CD4-positive, alpha-beta T cell (primary cell): ENCODE results near the gene CAPN10. TPM values are rescaled to one million over a fixed set of nuclear protein-coding genes. Genes with fewer than 3 reads are reported as not detected.
"Not testable (repeated sequence)": the region's sequence is repeated elsewhere in the genome, so short reads cannot be mapped to it uniquely, and the experiment has no call there.

Source experiments
- ATAC-seq: fragments of 200-7000 bp; cut with Tn5 transposase; one replicate; pipeline ENCODE4 v1.10.0; 2022; ENCODE audit warnings: mild to moderate bottlenecking; ENCODE audit not compliant: poor library complexity
- CTCF ChIA-PET: fragments of 350-600 bp; sonication (Branson Sonifier 250); formaldehyde crosslinking; loops from one replicate; lab custom pipeline; 2021; ENCODE audit warnings: antibody characterized with exemption, inconsistent platforms; lab: Charles Lee
- POLR2A ChIA-PET: fragments of 350-600 bp; sonication (Branson Sonifier 250); formaldehyde crosslinking; loops from one replicate; lab custom pipeline; 2021; ENCODE audit warnings: antibody characterized with exemption, inconsistent platforms; lab: Charles Lee
- DNase-seq, 14 experiments: peaks; one replicate each; pipeline ENCODE4 v3.0.0-alpha.2; 2013 to 2020; ENCODE audit warnings: mixed read lengths in 2 of 14
- H3K27ac ChIP-seq, 2 donors: one replicate each; pipeline versions ENCODE4 v1.5.1 to v1.7.0; 2013; ENCODE audit warnings: low read length in 2 of 2, low read depth in 1 of 2, mild to moderate bottlenecking in 1 of 2
- H3K27me3 ChIP-seq, 2 experiments: 1 replicate in 1 of 2; 2 replicates in 1 of 2; pipeline versions ENCODE4 v1.6.1 to v1.7.0; 2013; ENCODE audit warnings: low read length in 2 of 2, control low read depth in 1 of 2, mild to moderate bottlenecking in 1 of 2, moderate library complexity in 1 of 2; ENCODE audit not compliant: insufficient read depth in 2 of 2, control insufficient read depth in 1 of 2
- H3K36me3 ChIP-seq: one replicate; pipeline ENCODE4 v1.6.1; 2013; ENCODE audit warnings: low read length, control low read depth; ENCODE audit not compliant: insufficient read depth
- H3K4me1 ChIP-seq: one replicate; pipeline ENCODE4 v1.6.1; 2013; ENCODE audit warnings: low read length, control low read depth; ENCODE audit not compliant: insufficient read depth
- H3K4me3 ChIP-seq: one replicate; pipeline ENCODE4 v1.5.1; 2013; ENCODE audit warnings: mild to moderate bottlenecking, low read length, moderate library complexity
- H3K9me3 ChIP-seq, 2 experiments: 1 replicate in 1 of 2; 2 replicates in 1 of 2; pipeline versions ENCODE4 v1.6.1 to v1.7.0; 2013; ENCODE audit warnings: low read length in 2 of 2, mild to moderate bottlenecking in 2 of 2, control low read depth in 1 of 2, moderate library complexity in 1 of 2; ENCODE audit not compliant: control insufficient read depth in 1 of 2, insufficient read depth in 1 of 2
- H3K27ac Mint-ChIP-seq: one replicate; pipeline ENCODE4 v1.8.0; 2020; ENCODE audit warnings: mixed read lengths
- H3K27me3 Mint-ChIP-seq: one replicate; pipeline ENCODE4 v1.8.0; 2021; ENCODE audit warnings: mixed read lengths
- H3K36me3 Mint-ChIP-seq: one replicate; pipeline ENCODE4 v1.8.0; 2021; ENCODE audit warnings: low read depth, mixed read lengths
- H3K4me1 Mint-ChIP-seq: one replicate; pipeline ENCODE4 v1.8.0; 2021; ENCODE audit warnings: low read depth, mixed read lengths
- H3K4me3 Mint-ChIP-seq: one replicate; pipeline ENCODE4 v1.8.0; 2020; ENCODE audit warnings: mild to moderate bottlenecking, mixed read lengths
- H3K9me3 Mint-ChIP-seq: one replicate; pipeline ENCODE4 v1.8.0; 2020; ENCODE audit warnings: mixed read lengths
- intact Hi-C, 2 experiments: fragments of 100-400 bp; cut with DNase I in 1 of 2; cut with micrococcal nuclease in 1 of 2; formaldehyde crosslinking; loops; one replicate each; pipeline versions ENCODE4 v1.15.1 to v1.9.0; 2023 to 2025; cut with DNase I, micrococcal nuclease
- total RNA-seq, 174 experiments: library from RNA in 2 of 174; stranded (reverse) in 2 of 174; gene quantifications; one replicate each; pipeline ENCODE4 v1.2.3 and lab custom pipeline; 2021 to 2026
- TF ChIP-seq, protein P1 (sequence below): fragments of 200-600 bp; IDR thresholded peaks from one replicate; pipeline ENCODE4 v1.8.0; 2022; ENCODE audit warnings: antibody characterized with exemption, mild to moderate bottlenecking

CAPN10 gene
- total RNA-seq, 2 experiments from 2014 or later = 40.6 to 42.1 TPM

DNA sequence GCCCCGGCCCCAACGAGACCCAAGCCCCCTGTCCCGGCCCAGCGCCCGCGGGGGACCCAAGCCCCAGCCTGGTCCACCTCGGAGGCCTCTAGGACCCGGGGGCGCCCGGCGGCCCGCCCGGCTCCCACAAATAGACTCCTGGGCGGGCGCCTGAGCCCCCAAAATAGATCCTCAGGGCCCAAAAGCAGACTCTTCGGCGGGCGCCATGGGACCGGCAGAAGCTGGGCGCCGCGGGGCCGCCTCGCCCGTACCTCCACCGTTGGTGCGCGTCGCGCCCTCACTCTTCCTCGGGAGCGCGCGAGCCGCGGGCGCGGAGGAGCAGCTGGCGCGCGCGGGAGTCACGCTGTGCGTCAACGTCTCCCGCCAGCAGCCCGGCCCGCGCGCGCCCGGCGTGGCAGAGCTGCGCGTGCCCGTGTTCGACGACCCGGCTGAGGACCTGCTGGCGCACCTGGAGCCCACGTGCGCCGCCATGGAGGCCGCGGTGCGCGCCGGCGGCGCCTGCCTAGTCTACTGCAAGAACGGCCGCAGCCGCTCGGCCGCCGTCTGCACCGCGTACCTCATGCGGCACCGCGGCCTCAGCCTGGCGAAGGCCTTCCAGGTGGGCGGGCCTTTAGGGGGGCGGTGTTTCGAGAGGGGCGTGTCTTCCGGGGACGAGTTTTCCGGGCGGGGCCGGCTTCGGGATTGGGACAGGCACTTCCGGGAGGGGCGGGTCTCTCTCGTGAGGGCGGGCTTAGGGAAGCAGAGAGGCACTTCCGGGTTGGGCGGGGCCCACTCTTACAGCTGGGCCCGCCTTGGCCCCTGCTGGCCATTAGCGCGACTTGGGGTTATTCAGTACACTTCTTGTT, 25.8 kb upstream of the CAPN10 start:
- POLR2A ChIA-PET = interaction anchor here (0.6 to 3.3 kb wide), 14 partner anchors 8 to 1141 kb away, joined by 3 to 104 read pairs (median 6); partner anchors contain the start of genes CAPN10, GPR35, ING5 and RNPEPL1
- peak overlapping the region; percentile 53 for H3K4me3 ChIP-seq
- H3K4me1 ChIP-seq = peaks cover 87% of the 10 kb centered on the region
- TF ChIP-seq, protein P1, sequence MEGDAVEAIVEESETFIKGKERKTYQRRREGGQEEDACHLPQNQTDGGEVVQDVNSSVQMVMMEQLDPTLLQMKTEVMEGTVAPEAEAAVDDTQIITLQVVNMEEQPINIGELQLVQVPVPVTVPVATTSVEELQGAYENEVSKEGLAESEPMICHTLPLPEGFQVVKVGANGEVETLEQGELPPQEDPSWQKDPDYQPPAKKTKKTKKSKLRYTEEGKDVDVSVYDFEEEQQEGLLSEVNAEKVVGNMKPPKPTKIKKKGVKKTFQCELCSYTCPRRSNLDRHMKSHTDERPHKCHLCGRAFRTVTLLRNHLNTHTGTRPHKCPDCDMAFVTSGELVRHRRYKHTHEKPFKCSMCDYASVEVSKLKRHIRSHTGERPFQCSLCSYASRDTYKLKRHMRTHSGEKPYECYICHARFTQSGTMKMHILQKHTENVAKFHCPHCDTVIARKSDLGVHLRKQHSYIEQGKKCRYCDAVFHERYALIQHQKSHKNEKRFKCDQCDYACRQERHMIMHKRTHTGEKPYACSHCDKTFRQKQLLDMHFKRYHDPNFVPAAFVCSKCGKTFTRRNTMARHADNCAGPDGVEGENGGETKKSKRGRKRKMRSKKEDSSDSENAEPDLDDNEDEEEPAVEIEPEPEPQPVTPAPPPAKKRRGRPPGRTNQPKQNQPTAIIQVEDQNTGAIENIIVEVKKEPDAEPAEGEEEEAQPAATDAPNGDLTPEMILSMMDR = no peak
- peaks cover 80% of the 10 kb centered on the region for H3K4me1 Mint-ChIP-seq
- H3K27ac Mint-ChIP-seq = peak overlapping the region; percentile 98
- no peaks in the 10 kb centered on the region for H3K9me3 Mint-ChIP-seq
- H3K27me3 Mint-ChIP-seq = no peaks in the 10 kb centered on the region
- H3K27ac ChIP-seq = peak overlapping the region; percentile 62 to 95
- peak; percentile 50 for ATAC-seq
- H3K9me3 ChIP-seq = no peaks in the 10 kb centered on the region
- CTCF ChIA-PET = interaction anchor here (1.7 to 6.0 kb wide), 3 partner anchors 19 to 47 kb away, joined by 10 to 34 read pairs (median 11); partner anchors contain the start of gene CAPN10
- intact Hi-C loops = loop anchor here (1.0 to 10.0 kb wide), 9 partner anchors 19 to 1324 kb away; partner anchors contain the start of genes CAPN10 (in 1 of the 2), COPS9 (in 1 of the 2), GPC1 (in 1 of the 2) and HDAC4 (in 1 of the 2)
- peak in 13 of 14 experiments; percentile 99 to 100 (median 100) for DNase-seq
- peaks cover 18% of the 10 kb centered on the region for H3K36me3 ChIP-seq
- no peaks in the 10 kb centered on the region for H3K27me3 ChIP-seq
- peaks cover 56% of the 10 kb centered on the region for H3K36me3 Mint-ChIP-seq
- H3K4me3 Mint-ChIP-seq = peak overlapping the region; percentile 90

DNA sequence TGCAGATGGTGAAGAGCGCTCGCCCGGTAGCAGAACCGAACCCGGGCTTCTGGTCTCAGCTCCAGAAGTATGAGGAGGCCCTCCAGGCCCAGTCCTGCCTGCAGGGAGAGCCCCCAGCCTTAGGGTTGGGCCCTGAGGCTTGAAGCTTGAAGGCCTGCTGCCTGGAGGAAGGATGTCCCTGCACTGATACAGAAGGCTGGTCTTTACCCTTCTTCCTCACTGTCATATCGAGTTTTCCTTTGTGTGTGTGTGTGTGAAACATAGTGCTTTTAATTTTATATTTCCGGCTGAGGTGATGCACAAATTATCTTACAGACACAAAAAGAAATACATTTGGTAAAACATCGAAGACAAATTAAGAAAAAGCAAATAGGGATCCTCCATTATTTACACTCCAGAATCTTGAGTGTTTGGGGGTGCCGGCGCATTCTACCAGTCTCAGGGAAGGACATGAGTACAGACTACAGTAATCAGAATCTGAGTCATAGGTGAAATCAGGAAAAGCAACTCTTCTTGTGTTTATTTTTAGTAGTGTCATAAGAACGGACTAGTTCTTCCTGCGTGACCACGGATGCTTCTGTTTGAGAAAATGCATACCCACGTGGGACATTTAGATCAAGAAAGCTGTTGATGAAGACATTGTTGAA, 25.1 kb upstream of the CAPN10 start:
- Mint-ChIP-seq H3K27ac (peak overlapping the region; percentile 98), H3K4me3 (peak overlapping the region; percentile 90), H3K27me3 (no peaks in the 10 kb centered on the region), H3K4me1 (peaks cover 82% of the 10 kb centered on the region), H3K9me3 (no peaks in the 10 kb centered on the region), H3K36me3 (peaks cover 58% of the 10 kb centered on the region)
- DNase-seq = peak in 4 of 14 experiments; percentile 46 to 68 (median 62)
- CTCF ChIA-PET = interaction anchor here (1.7 to 6.0 kb wide), 3 partner anchors 19 to 47 kb away, joined by 10 to 34 read pairs (median 11); partner anchors contain the start of gene CAPN10
- Histone ChIP-seq H3K27ac (peak overlapping the region; percentile 39 to 95), H3K27me3 (no peaks in the 10 kb centered on the region), H3K9me3 (no peaks in the 10 kb centered on the region), H3K36me3 (peaks cover 18% of the 10 kb centered on the region), H3K4me3 (peak overlapping the region; percentile 53), H3K4me1 (peaks cover 89% of the 10 kb centered on the region)
- intact Hi-C loops = loop anchor here (1.0 to 10.0 kb wide), 9 partner anchors 18 to 1323 kb away; partner anchors contain the start of genes CAPN10 (in 1 of the 2), COPS9 (in 1 of the 2), GPC1 (in 1 of the 2) and HDAC4 (in 1 of the 2)
- no peak for ATAC-seq
- TF ChIP-seq, protein P1 = peak; percentile 30
- POLR2A ChIA-PET = interaction anchor here (0.7 to 3.3 kb wide), 12 partner anchors 8 to 754 kb away, joined by 3 to 104 read pairs (median 6); partner anchors contain the start of genes CAPN10, GPR35 and RNPEPL1

DNA sequence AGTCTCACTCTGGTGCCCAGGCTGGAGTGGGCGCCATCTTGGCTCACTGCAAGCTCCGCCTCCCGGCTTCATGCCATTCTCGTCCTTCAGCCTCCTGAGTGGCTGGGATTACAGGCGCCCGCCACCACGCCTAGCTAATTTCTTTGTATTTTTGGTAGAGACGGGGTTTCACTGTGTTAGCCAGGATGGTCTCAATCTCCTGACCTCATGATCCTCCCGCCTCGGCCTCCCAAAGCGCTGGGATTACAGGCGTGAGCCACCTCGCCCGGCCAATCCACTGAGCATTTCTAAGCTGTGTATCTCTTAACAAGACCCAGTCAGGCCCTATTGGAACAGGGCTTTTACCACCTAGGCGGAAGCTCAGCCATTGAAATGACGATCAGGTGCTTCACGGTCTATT, 23.3 kb upstream of the CAPN10 start:
- peak overlapping the region; percentile 98 for H3K27ac Mint-ChIP-seq
- H3K36me3 Mint-ChIP-seq = peaks cover 65% of the 10 kb centered on the region
- peak overlapping the region; percentile 96 for H3K4me3 Mint-ChIP-seq
- not testable (repeated sequence) for H3K9me3 Mint-ChIP-seq, H3K9me3 ChIP-seq, H3K27ac ChIP-seq, H3K4me3 ChIP-seq, H3K27me3 Mint-ChIP-seq, ATAC-seq, H3K27me3 ChIP-seq
- peaks cover 87% of the 10 kb centered on the region for H3K4me1 ChIP-seq
- H3K36me3 ChIP-seq = peaks cover 18% of the 10 kb centered on the region
- ChIA-PET POLR2A (interaction anchor here (0.8 to 7.3 kb wide), 3 partner anchors 23 to 59 kb away, joined by 3 to 224 read pairs (median 5); partner anchors contain the start of gene CAPN10), CTCF (interaction anchor here (5.3 to 6.0 kb wide), 2 partner anchors 17 to 23 kb away, joined by 34 to 40 read pairs; partner anchors contain the start of gene CAPN10)
- DNase-seq = peak in 1 of 14 experiments; percentile 11
- intact Hi-C loops = loop anchor here (5.0 to 10.0 kb wide), 7 partner anchors 48 to 1322 kb away; partner anchors contain the start of genes COPS9 (in 1 of the 2), GPC1 (in 1 of the 2), HDAC4 (in 1 of the 2) and HDLBP (in 1 of the 2)
- peaks cover 87% of the 10 kb centered on the region for H3K4me1 Mint-ChIP-seq
